H9 (cell line): ENCODE results near the gene DAAM2. TPM values are rescaled to one million over a fixed set of nuclear protein-coding genes. Genes with fewer than 3 reads are reported as not detected.

Experiments
- DNase-seq: peaks from one replicate; pipeline ENCODE4 v3.0.0-alpha.2; 2017
- H2AFZ ChIP-seq: one replicate; pipeline ENCODE4 v1.6.1; 2013; ENCODE audit warnings: mild to moderate bottlenecking, low read length, control low read depth, moderate library complexity
- H2AK5ac ChIP-seq: 2 replicates; pipeline ENCODE4 v1.6.1; 2013; ENCODE audit warnings: low read length, control low read depth, mixed read lengths; ENCODE audit not compliant: insufficient read length
- H2BK120ac ChIP-seq: one replicate; pipeline ENCODE4 v1.6.1; 2013; ENCODE audit warnings: low read depth, mild to moderate bottlenecking, low read length, control low read depth, inconsistent platforms; ENCODE audit not compliant: poor library complexity, severe bottlenecking
- H2BK12ac ChIP-seq: 2 replicates; pipeline ENCODE4 v1.6.1; 2013; ENCODE audit warnings: low read length, control low read depth, mixed read lengths, low read depth; ENCODE audit not compliant: insufficient read length
- H2BK15ac ChIP-seq: 2 replicates; pipeline ENCODE4 v1.6.1; 2013; ENCODE audit warnings: low read depth, low read length, control low read depth
- H2BK20ac ChIP-seq: one replicate; pipeline ENCODE4 v1.6.1; 2013; ENCODE audit warnings: low read depth, mild to moderate bottlenecking, low read length, control low read depth, inconsistent platforms; ENCODE audit not compliant: poor library complexity, severe bottlenecking
- H2BK5ac ChIP-seq: 2 replicates; pipeline ENCODE4 v1.6.1; 2013; ENCODE audit warnings: low read length, control low read depth, mixed read lengths; ENCODE audit not compliant: insufficient read length
- H3K14ac ChIP-seq: 2 replicates; pipeline ENCODE4 v1.6.1; 2013; ENCODE audit warnings: low read length, control low read depth; ENCODE audit not compliant: insufficient read depth
- H3K18ac ChIP-seq: 2 replicates; pipeline ENCODE4 v1.6.1; 2013; ENCODE audit warnings: low read depth, mild to moderate bottlenecking, mixed read lengths, low read length, control low read depth; ENCODE audit not compliant: insufficient read length
- H3K23ac ChIP-seq: 2 replicates; pipeline ENCODE4 v1.6.1; 2013; ENCODE audit warnings: low read length, control low read depth, mixed read lengths, low read depth; ENCODE audit not compliant: insufficient read length
- H3K23me2 ChIP-seq: 2 replicates; pipeline ENCODE4 v1.6.1; 2013; ENCODE audit warnings: low read depth, mild to moderate bottlenecking, mixed read lengths, low read length, control low read depth; ENCODE audit not compliant: insufficient read length, poor library complexity, severe bottlenecking
- H3K27ac ChIP-seq: 2 replicates; pipeline ENCODE4 v1.5.1; 2013; ENCODE audit warnings: low read length, control low read depth, mixed read lengths, low read depth; ENCODE audit not compliant: insufficient read length
- H3K27me3 ChIP-seq: 2 replicates; pipeline ENCODE4 v1.6.1; 2013; ENCODE audit warnings: low read length, control low read depth, inconsistent platforms; ENCODE audit not compliant: insufficient read depth
- H3K4ac ChIP-seq: 2 replicates; pipeline ENCODE4 v1.6.1; 2013; ENCODE audit warnings: low read depth, mild to moderate bottlenecking, control low read depth, inconsistent platforms, low read length, moderate library complexity
- H3K4me1 ChIP-seq: 2 replicates; pipeline ENCODE4 v1.6.1; 2013; ENCODE audit warnings: low read length, control low read depth, inconsistent platforms; ENCODE audit not compliant: insufficient read depth
- H3K4me2 ChIP-seq: 2 replicates; pipeline ENCODE4 v1.6.1; 2013; ENCODE audit warnings: low read length, control low read depth, mixed read lengths; ENCODE audit not compliant: insufficient read length, insufficient read depth
- H3K56ac ChIP-seq: 2 replicates; pipeline ENCODE4 v1.6.1; 2013; ENCODE audit warnings: low read depth, mild to moderate bottlenecking, mixed read lengths, low read length, control low read depth; ENCODE audit not compliant: insufficient read length
- H3K79me1 ChIP-seq: 2 replicates; pipeline ENCODE4 v1.6.1; 2013; ENCODE audit warnings: low read depth, mild to moderate bottlenecking, moderate library complexity, low read length, control low read depth, inconsistent platforms; ENCODE audit not compliant: insufficient read depth, poor library complexity, severe bottlenecking
- H3K79me2 ChIP-seq: 2 replicates; pipeline ENCODE4 v1.6.1; 2013; ENCODE audit warnings: low read length, control low read depth, inconsistent platforms; ENCODE audit not compliant: insufficient read depth
- H3K9ac ChIP-seq: 2 replicates; pipeline ENCODE4 v1.6.1; 2013; ENCODE audit warnings: low read length, control low read depth, mixed read lengths; ENCODE audit not compliant: insufficient read length; ENCODE audit errors: extremely low read depth
- H3K9me3 ChIP-seq: one replicate; pipeline ENCODE4 v1.6.1; 2013; ENCODE audit warnings: low read depth, low read length, inconsistent platforms; ENCODE audit not compliant: control insufficient read depth
- H3T11ph ChIP-seq: one replicate; pipeline ENCODE4 v1.6.1; 2013; ENCODE audit warnings: mild to moderate bottlenecking, low read length, control low read depth, inconsistent platforms
- H4K20me1 ChIP-seq: one replicate; pipeline ENCODE4 v1.6.1; 2013; ENCODE audit not compliant: control insufficient read depth, insufficient read length, insufficient read depth
- H4K5ac ChIP-seq: 2 replicates; pipeline ENCODE4 v1.6.1; 2013; ENCODE audit warnings: low read depth, mild to moderate bottlenecking, mixed read lengths, low read length, control low read depth; ENCODE audit not compliant: insufficient read length
- H4K8ac ChIP-seq: replicated peaks from 2 replicates; pipeline ENCODE4 v1.6.1; 2013; ENCODE audit warnings: low read length, control low read depth, mixed read lengths, low read depth; ENCODE audit not compliant: insufficient read length
- H4K91ac ChIP-seq: 2 replicates; pipeline ENCODE4 v1.6.1; 2013; ENCODE audit warnings: low read depth, mild to moderate bottlenecking, moderate library complexity, mixed read lengths, low read length, control low read depth; ENCODE audit not compliant: insufficient read length
- H3K27ac Mint-ChIP-seq, 3 experiments: 2 replicates in 2 of 3; 3 replicates in 1 of 3; pipeline ENCODE4 v1.8.0; 2020 to 2021; ENCODE audit warnings: mixed read lengths in 3 of 3, mild to moderate bottlenecking in 1 of 3, moderate library complexity in 1 of 3
- H3K27me3 Mint-ChIP-seq: 2 replicates; pipeline ENCODE4 v1.8.0; 2021; ENCODE audit warnings: low read depth, mild to moderate bottlenecking, moderate library complexity, mixed read lengths
- H3K36me3 Mint-ChIP-seq, 3 experiments: 2 replicates in 2 of 3; 3 replicates in 1 of 3; pipeline ENCODE4 v1.8.0; 2020 to 2021; ENCODE audit warnings: low read depth in 3 of 3, mixed read lengths in 3 of 3; ENCODE audit not compliant: insufficient read depth in 1 of 3
- H3K4me1 Mint-ChIP-seq, 2 experiments: 2 replicates each; pipeline ENCODE4 v1.8.0; 2020; ENCODE audit warnings: mixed read lengths in 2 of 2
- H3K4me3 Mint-ChIP-seq, 2 experiments: 2 replicates in 1 of 2; 3 replicates in 1 of 2; pipeline ENCODE4 v1.8.0; 2020 to 2021; ENCODE audit warnings: mild to moderate bottlenecking in 2 of 2, mixed read lengths in 2 of 2, moderate library complexity in 1 of 2
- H3K9me3 Mint-ChIP-seq, 2 experiments: 2 replicates in 1 of 2; 3 replicates in 1 of 2; pipeline ENCODE4 v1.8.0; 2020; ENCODE audit warnings: mild to moderate bottlenecking in 2 of 2, mixed read lengths in 2 of 2, moderate library complexity in 1 of 2
- WGBS: extraction: QIAGEN DNeasy Blood & Tissue Kit; methylation state at CpG from one replicate; pipeline ENCODE4 v1.1.7; 2013; ENCODE audit warnings: missing lambda C conversion rate, low lambda C conversion rate, mixed read lengths; ENCODE audit not compliant: insufficient read length; ENCODE audit errors: extremely low coverage; 5-methylcytosine and 5-hydroxymethylcytosine counted together
- total RNA-seq: library from RNA; stranded (reverse); gene quantifications from 2 replicates; pipeline ENCODE4 v1.2.1, GENCODE V29; 2021
- TF ChIP-seq, protein P1 (sequence below): fragments of 200-600 bp; sonication (generic); conservative IDR thresholded peaks from 3 replicates; pipeline ENCODE4 v1.8.0; 2021; ENCODE audit warnings: antibody characterized with exemption, mild to moderate bottlenecking

DAAM2 gene
- total RNA-seq, 1 experiment from 2014 or later, result 1.1 TPM

DNA sequence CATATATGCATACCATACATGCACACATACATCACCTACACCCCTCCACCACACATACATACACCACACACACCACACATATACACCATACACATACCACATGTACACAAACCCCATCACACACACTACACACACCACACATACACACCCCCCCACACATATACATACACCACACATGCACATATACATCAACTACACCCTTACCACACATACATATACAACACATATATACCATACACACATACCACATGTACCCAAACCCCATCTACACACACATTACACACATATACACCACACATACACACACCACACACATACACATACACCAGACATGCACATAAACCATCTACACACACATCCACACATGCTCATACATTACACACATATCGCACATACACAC, 52.7 kb downstream of the DAAM2 start:
- H3K36me3 Mint-ChIP-seq, result no peaks in the 10 kb centered on the region
- no peaks in the 10 kb centered on the region for H3K23me2 ChIP-seq
- no peak overlapping the region for H3K27ac ChIP-seq
- H3K18ac ChIP-seq, result no peak overlapping the region
- no peak overlapping the region for H2BK15ac ChIP-seq
- H3K79me2 ChIP-seq, result no peaks in the 10 kb centered on the region
- no peak for DNase-seq
- no peaks in the 10 kb centered on the region for H3K79me1 ChIP-seq
- H3K9me3 Mint-ChIP-seq, result no peaks in the 10 kb centered on the region
- no peak overlapping the region for H2AFZ ChIP-seq
- no peak overlapping the region for H3T11ph ChIP-seq
- no peaks in the 10 kb centered on the region for H3K27me3 ChIP-seq
- peaks cover 11 to 14% of the 10 kb centered on the region in 2 experiments for H3K4me1 Mint-ChIP-seq
- H3K23ac ChIP-seq, result no peak overlapping the region
- no peaks in the 10 kb centered on the region; the same call in 1 of the 2 replicates for H3K4me1 ChIP-seq
- no peak overlapping the region for H3K56ac ChIP-seq
- H3K9ac ChIP-seq, result no peak overlapping the region
- no peak overlapping the region for H4K5ac ChIP-seq
- H3K27me3 Mint-ChIP-seq, result no peaks in the 10 kb centered on the region
- no peak overlapping the region for H2BK5ac ChIP-seq
- no peak overlapping the region for H3K4me2 ChIP-seq
- H3K4me3 Mint-ChIP-seq, result no peak overlapping the region
- no peak overlapping the region for H4K8ac ChIP-seq
- H3K9me3 ChIP-seq, result no peaks in the 10 kb centered on the region
- 100% methylated on average over 1 of the region's 1 CpG for WGBS
- H2BK20ac ChIP-seq, result no peak overlapping the region
- no peak overlapping the region for H4K91ac ChIP-seq
- no peak overlapping the region for H2BK120ac ChIP-seq
- no peaks in the 10 kb centered on the region for H4K20me1 ChIP-seq
- H2AK5ac ChIP-seq, result no peak overlapping the region
- H2BK12ac ChIP-seq, result no peak overlapping the region
- H3K14ac ChIP-seq, result no peak overlapping the region
- TF ChIP-seq, protein P1, sequence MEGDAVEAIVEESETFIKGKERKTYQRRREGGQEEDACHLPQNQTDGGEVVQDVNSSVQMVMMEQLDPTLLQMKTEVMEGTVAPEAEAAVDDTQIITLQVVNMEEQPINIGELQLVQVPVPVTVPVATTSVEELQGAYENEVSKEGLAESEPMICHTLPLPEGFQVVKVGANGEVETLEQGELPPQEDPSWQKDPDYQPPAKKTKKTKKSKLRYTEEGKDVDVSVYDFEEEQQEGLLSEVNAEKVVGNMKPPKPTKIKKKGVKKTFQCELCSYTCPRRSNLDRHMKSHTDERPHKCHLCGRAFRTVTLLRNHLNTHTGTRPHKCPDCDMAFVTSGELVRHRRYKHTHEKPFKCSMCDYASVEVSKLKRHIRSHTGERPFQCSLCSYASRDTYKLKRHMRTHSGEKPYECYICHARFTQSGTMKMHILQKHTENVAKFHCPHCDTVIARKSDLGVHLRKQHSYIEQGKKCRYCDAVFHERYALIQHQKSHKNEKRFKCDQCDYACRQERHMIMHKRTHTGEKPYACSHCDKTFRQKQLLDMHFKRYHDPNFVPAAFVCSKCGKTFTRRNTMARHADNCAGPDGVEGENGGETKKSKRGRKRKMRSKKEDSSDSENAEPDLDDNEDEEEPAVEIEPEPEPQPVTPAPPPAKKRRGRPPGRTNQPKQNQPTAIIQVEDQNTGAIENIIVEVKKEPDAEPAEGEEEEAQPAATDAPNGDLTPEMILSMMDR, result no peak
- H3K27ac Mint-ChIP-seq, result no peak overlapping the region
- H3K4ac ChIP-seq, result no peak overlapping the region
